ENCODE results near the gene GATD1. TPM values are rescaled to one million over a fixed set of nuclear protein-coding genes. Genes with fewer than 3 reads are reported as not detected.

Gene GATD1
- total and polyA plus RNA-seq, 2 donors (not counting 1 experiment from before 2014, with no cell fraction given), result 14.7 to 20.3 TPM

GRCh38 chr11:729492-730074 is 47.7 kb downstream of the GATD1 start:
- Histone ChIP-seq H3K9ac (ENCODE audit: insufficient read depth, low read length) (no peak overlapping the region), H4K20me1 (ENCODE audit: control insufficient read depth, extremely low read depth, insufficient read depth, low read length) (no peaks in the 10 kb centered on the region), H3K9me3 (ENCODE audit: control insufficient read depth, insufficient read depth, low read depth, low read length) (no peaks in the 10 kb centered on the region), H2AFZ (ENCODE audit: low read length) (no peak overlapping the region), H3K4me2 (ENCODE audit: extremely low read depth, insufficient read depth, low read length) (no peak overlapping the region), H3K4me3 (replicated peaks in 1 of 4; ENCODE audit: control extremely low read depth in 1 of 4, insufficient read depth in 1 of 4, low read depth in 3 of 4, low read length in 4 of 4) (no peak overlapping the region), H3K79me2 (ENCODE audit: control insufficient read depth, insufficient read depth, low read length) (no peaks in the 10 kb centered on the region), H3K4me1 (ENCODE audit: control insufficient read depth, extremely low read depth, insufficient read depth, low read length) (peaks cover 16% of the 10 kb centered on the region), H3K36me3 (ENCODE audit: control insufficient read depth, insufficient read depth, low read length) (no peaks in the 10 kb centered on the region), H3K27ac (ENCODE audit: insufficient read depth, low read length) (no peak overlapping the region), H3K27me3 (ENCODE audit: control insufficient read depth, insufficient read depth, low read length) (peaks cover 6% of the 10 kb centered on the region)
- no peak for TF ChIP-seq CTCF (conservative IDR thresholded peaks at IDR 0.05 in 1 of 2, IDR thresholded peaks at IDR 0.05 in 1 of 2; ENCODE audit: low read depth in 1 of 2, low read length in 2 of 2)
- TF ChIP-seq EZH2 (IDR thresholded peaks at IDR 0.05; ENCODE audit: low read length, missing control alignments), result no peak
- no peak for DNase-seq (ENCODE audit: low read depth in 2 of 2)

- TF ChIP-seq EZH2 (IDR thresholded peaks at IDR 0.05; ENCODE audit: low read length, missing control alignments), result no peak
- no peak for TF ChIP-seq CTCF (conservative IDR thresholded peaks at IDR 0.05 in 1 of 2, IDR thresholded peaks at IDR 0.05 in 1 of 2; ENCODE audit: low read depth in 1 of 2, low read length in 2 of 2)
- H3K4me3 ChIP-seq (replicated peaks in 1 of 4; ENCODE audit: control extremely low read depth in 1 of 4, insufficient read depth in 1 of 4, low read depth in 3 of 4, low read length in 4 of 4), result no peak overlapping the region
- H3K36me3 ChIP-seq (ENCODE audit: control insufficient read depth, insufficient read depth, low read length), result peaks cover 2% of the 10 kb centered on the region
- no peak overlapping the region for H3K27ac ChIP-seq (ENCODE audit: insufficient read depth, low read length)
- peak overlapping the region; percentile 7 for H3K9ac ChIP-seq (ENCODE audit: insufficient read depth, low read length)
- H3K4me2 ChIP-seq (ENCODE audit: extremely low read depth, insufficient read depth, low read length), result no peak overlapping the region
- H3K9me3 ChIP-seq (ENCODE audit: control insufficient read depth, insufficient read depth, low read depth, low read length), result no peaks in the 10 kb centered on the region
- H2AFZ ChIP-seq (ENCODE audit: low read length), result no peak overlapping the region
- H3K4me1 ChIP-seq (ENCODE audit: control insufficient read depth, extremely low read depth, insufficient read depth, low read length), result peaks cover 16% of the 10 kb centered on the region
- H4K20me1 ChIP-seq (ENCODE audit: control insufficient read depth, extremely low read depth, insufficient read depth, low read length), result no peaks in the 10 kb centered on the region
- H3K27me3 ChIP-seq (ENCODE audit: control insufficient read depth, insufficient read depth, low read length), result peaks cover 7% of the 10 kb centered on the region
- DNase-seq (ENCODE audit: low read depth in 2 of 2), result no peak
- no peaks in the 10 kb centered on the region for H3K79me2 ChIP-seq (ENCODE audit: control insufficient read depth, insufficient read depth, low read length)
Observed at GRCh38 chr11:728901-729491, 48.3 kb downstream of the GATD1 start.

- Histone ChIP-seq H3K4me3 (replicated peaks in 1 of 4; ENCODE audit: control extremely low read depth in 1 of 4, insufficient read depth in 1 of 4, low read depth in 3 of 4, low read length in 4 of 4) (no peak overlapping the region), H2AFZ (ENCODE audit: low read length) (no peak overlapping the region), H3K79me2 (ENCODE audit: control insufficient read depth, insufficient read depth, low read length) (no peaks in the 10 kb centered on the region), H3K27me3 (ENCODE audit: control insufficient read depth, insufficient read depth, low read length) (peaks cover 7% of the 10 kb centered on the region), H3K9ac (ENCODE audit: insufficient read depth, low read length) (no peak overlapping the region), H3K9me3 (ENCODE audit: control insufficient read depth, insufficient read depth, low read depth, low read length) (no peaks in the 10 kb centered on the region), H3K27ac (ENCODE audit: insufficient read depth, low read length) (no peak overlapping the region), H3K4me1 (ENCODE audit: control insufficient read depth, extremely low read depth, insufficient read depth, low read length) (peaks cover 16% of the 10 kb centered on the region), H3K4me2 (ENCODE audit: extremely low read depth, insufficient read depth, low read length) (peak overlapping the region; percentile 25), H3K36me3 (ENCODE audit: control insufficient read depth, insufficient read depth, low read length) (peaks cover 5% of the 10 kb centered on the region), H4K20me1 (ENCODE audit: control insufficient read depth, extremely low read depth, insufficient read depth, low read length) (no peaks in the 10 kb centered on the region)
- peak; percentile 87 to 89 for DNase-seq (ENCODE audit: low read depth in 2 of 2)
- TF ChIP-seq CTCF (conservative IDR thresholded peaks at IDR 0.05 in 1 of 2, IDR thresholded peaks at IDR 0.05 in 1 of 2; ENCODE audit: low read depth in 1 of 2, low read length in 2 of 2) (peak; percentile 78 to 95), EZH2 (IDR thresholded peaks at IDR 0.05; ENCODE audit: low read length, missing control alignments) (no peak)
Observed at GRCh38 chr11:727859-728748, 49.2 kb downstream of the GATD1 start.
